DOHH2 (cell line): ENCODE measurements around the gene ESYT2.

Experiments
- H3F3A ChIP-seq: fragments of 200-600 bp; sonication (generic), shearing (Covaris generic); 2 replicates; pipeline ENCODE4 v1.6.0; 2016; ENCODE audit warnings: antibody characterized with exemption, mild to moderate bottlenecking; ENCODE audit not compliant: control insufficient read depth, insufficient read depth
- H3K27ac ChIP-seq: fragments of 200-600 bp; sonication (generic); 2 replicates; pipeline ENCODE4 v1.5.1; 2014; ENCODE audit warnings: low read depth, mild to moderate bottlenecking, low read length, moderate library complexity
- H3K27me3 ChIP-seq: fragments of 200-600 bp; sonication (generic); 2 replicates; pipeline ENCODE4 v1.6.1; 2014; ENCODE audit warnings: mild to moderate bottlenecking, low read length, mixed read lengths; ENCODE audit not compliant: control insufficient read depth
- H3K36me3 ChIP-seq: fragments of 200-600 bp; sonication (generic); 2 replicates; pipeline ENCODE4 v1.6.1; 2014; ENCODE audit warnings: mild to moderate bottlenecking, low read length, moderate library complexity, mixed read lengths; ENCODE audit not compliant: control insufficient read depth
- H3K4me1 ChIP-seq: fragments of 200-600 bp; sonication (generic); 2 replicates; pipeline ENCODE4 v1.6.1; 2014; ENCODE audit warnings: mild to moderate bottlenecking, low read length, mixed read lengths; ENCODE audit not compliant: control insufficient read depth
- H3K4me2 ChIP-seq: fragments of 200-600 bp; sonication (generic); 2 replicates; pipeline ENCODE4 v1.6.0; 2014; ENCODE audit warnings: mild to moderate bottlenecking, low read length, moderate library complexity
- H3K4me3 ChIP-seq: fragments of 200-600 bp; sonication (generic); 2 replicates; pipeline ENCODE4 v1.5.1; 2014; ENCODE audit warnings: mild to moderate bottlenecking, low read length, mixed read lengths
- H3K79me2 ChIP-seq: fragments of 200-600 bp; sonication (generic); 2 replicates; pipeline ENCODE4 v1.6.1; 2014; ENCODE audit warnings: mild to moderate bottlenecking, low read length, mixed read lengths; ENCODE audit not compliant: control insufficient read depth
- H3K9me2 ChIP-seq: fragments of 200-600 bp; sonication (generic); replicated peaks from 2 replicates; pipeline ENCODE4 v1.6.1; 2014; ENCODE audit warnings: mild to moderate bottlenecking, low read length, mixed read lengths; ENCODE audit not compliant: control insufficient read depth
- H3K9me3 ChIP-seq: fragments of 200-600 bp; sonication (generic); 2 replicates; pipeline ENCODE4 v1.6.1; 2014; ENCODE audit warnings: antibody characterized with exemption, low read length, mixed read lengths; ENCODE audit not compliant: control insufficient read depth, insufficient read depth
- H4K20me1 ChIP-seq: fragments of 200-600 bp; sonication (generic); 2 replicates; pipeline ENCODE4 v1.6.0; 2014; ENCODE audit warnings: low read depth, mild to moderate bottlenecking, antibody characterized with exemption, low read length, moderate library complexity; ENCODE audit not compliant: control insufficient read depth, insufficient read depth
- CTCF ChIP-seq: fragments of 200-600 bp; sonication (generic); IDR thresholded peaks from one replicate; pipeline ENCODE4 v1.5.1; 2014; ENCODE audit warnings: antibody characterized with exemption, mild to moderate bottlenecking, low read depth, low read length; ENCODE audit not compliant: poor library complexity, severe bottlenecking
- EZH2phosphoT487 ChIP-seq: fragments of 200-600 bp; sonication (generic); IDR thresholded peaks from 2 replicates; pipeline ENCODE4 v1.6.1; 2017; ENCODE audit warnings: borderline replicate concordance, mild to moderate bottlenecking, antibody characterized with exemption, low read length, moderate library complexity, mixed read lengths

Gene ESYT2

GRCh38 chr7:158723714-158724385 is 105.5 kb downstream of the ESYT2 start:
- TF ChIP-seq CTCF: no peak
- no peak for TF ChIP-seq EZH2phosphoT487
- Histone ChIP-seq H3K27me3 (peaks cover 2% of the 10 kb centered on the region; the same call in 1 of the 2 replicates), H3K36me3 (no peaks in the 10 kb centered on the region), H3K79me2 (no peaks in the 10 kb centered on the region), H4K20me1 (no peaks in the 10 kb centered on the region), H3K4me3 (no peak overlapping the region), H3K4me2 (no peak overlapping the region), H3K9me3 (no peaks in the 10 kb centered on the region), H3F3A (peaks cover 4% of the 10 kb centered on the region; the same call in 1 of the 2 replicates), H3K4me1 (no peaks in the 10 kb centered on the region), H3K27ac (no peak overlapping the region), H3K9me2 (no peaks in the 10 kb centered on the region)

DNA sequence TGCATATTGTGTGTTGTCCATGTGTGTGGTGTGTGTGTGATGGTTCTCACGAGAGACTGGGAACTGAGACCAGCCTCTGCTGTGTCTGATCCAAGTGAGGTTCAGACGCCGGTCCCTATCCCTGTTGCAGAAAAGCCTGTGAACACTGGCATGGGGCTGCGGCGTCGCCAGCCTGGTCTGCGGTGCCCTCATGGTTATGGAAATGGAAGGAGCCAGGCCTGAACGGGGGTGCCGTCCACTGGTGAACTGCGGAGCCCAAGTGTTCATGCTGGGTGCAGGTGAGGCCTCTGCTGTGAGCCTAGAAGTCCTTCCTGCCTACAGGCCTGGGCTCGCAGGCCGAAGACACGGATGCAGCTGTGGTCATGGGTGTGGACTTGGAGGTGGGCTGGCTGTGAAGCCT is 106.0 kb downstream of the ESYT2 start:
- no peak overlapping the region for H3K27ac ChIP-seq
- no peak overlapping the region for H3K4me2 ChIP-seq
- no peaks in the 10 kb centered on the region for H3K9me3 ChIP-seq
- H3K79me2 ChIP-seq: no peaks in the 10 kb centered on the region
- peaks cover 4% of the 10 kb centered on the region; the same call in 1 of the 2 replicates for H3F3A ChIP-seq
- H3K4me3 ChIP-seq: no peak overlapping the region
- no peaks in the 10 kb centered on the region for H3K9me2 ChIP-seq
- TF ChIP-seq EZH2phosphoT487: no peak
- no peak for TF ChIP-seq CTCF
- H3K4me1 ChIP-seq: no peaks in the 10 kb centered on the region
- no peaks in the 10 kb centered on the region for H3K36me3 ChIP-seq
- H4K20me1 ChIP-seq: no peaks in the 10 kb centered on the region
- peaks cover 2% of the 10 kb centered on the region; the same call in 1 of the 2 replicates for H3K27me3 ChIP-seq

DNA sequence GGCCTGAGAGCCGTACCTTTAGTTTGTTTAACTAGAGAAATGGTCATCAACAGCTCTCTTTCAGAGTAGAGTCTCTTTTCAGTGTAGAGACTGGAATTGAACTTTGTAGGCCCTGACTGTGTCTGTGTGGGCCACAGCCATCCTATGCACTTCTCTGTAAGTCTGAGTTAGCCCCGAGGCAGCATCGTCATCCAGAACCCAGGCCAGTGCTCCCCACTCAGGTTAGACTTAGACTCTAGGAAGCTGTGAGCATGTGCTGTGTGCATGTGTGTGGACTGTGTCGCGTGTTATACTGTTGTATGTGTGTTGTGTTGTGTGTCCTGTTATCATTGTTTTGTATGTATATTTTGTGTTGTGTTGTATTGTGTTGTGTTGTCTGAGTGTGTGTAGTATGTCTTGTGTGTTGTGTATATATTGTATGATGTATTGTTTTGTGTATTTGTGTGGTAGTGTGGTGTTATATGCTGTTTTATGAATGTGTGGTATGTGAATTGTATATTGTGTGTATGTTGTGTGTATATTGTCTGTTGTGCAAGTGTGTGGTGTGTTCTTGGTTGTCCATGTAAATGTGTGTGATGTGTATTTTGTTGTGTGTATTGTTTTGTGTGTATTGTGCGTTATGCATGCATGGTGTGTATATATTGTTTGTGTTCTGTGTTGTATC is 106.6 kb downstream of the ESYT2 start:
- H3K4me1 ChIP-seq: 0 out of 2 replicates have a peak, but pooled peaks cover 3% of the 10 kb centered on the region
- no peak for TF ChIP-seq EZH2phosphoT487
- no peak for TF ChIP-seq CTCF
- H3F3A ChIP-seq: peaks cover 4% of the 10 kb centered on the region; the same call in 1 of the 2 replicates
- no peak overlapping the region for H3K4me3 ChIP-seq
- H3K79me2 ChIP-seq: no peaks in the 10 kb centered on the region
- no peaks in the 10 kb centered on the region for H3K9me3 ChIP-seq
- no peak overlapping the region for H3K27ac ChIP-seq
- no peaks in the 10 kb centered on the region for H3K9me2 ChIP-seq
- H4K20me1 ChIP-seq: no peaks in the 10 kb centered on the region
- H3K4me2 ChIP-seq: no peak overlapping the region
- no peaks in the 10 kb centered on the region for H3K36me3 ChIP-seq
- peaks cover 2% of the 10 kb centered on the region; the same call in 1 of the 2 replicates for H3K27me3 ChIP-seq
